H1 (cell line): ENCODE measurements around the gene SLC4A9. TPM values are rescaled to one million over a fixed set of nuclear protein-coding genes. Genes with fewer than 3 reads are reported as not detected.

Source experiments
- CHD7 ChIP-seq: fragments of 300-600 bp; sonication (generic); IDR thresholded peaks from 2 replicates; pipeline ENCODE4 v1.7.1; 2012; ENCODE audit warnings: low read length, moderate library complexity, mild to moderate bottlenecking, inconsistent platforms; ENCODE audit not compliant: insufficient replicate concordance
- EZH2 ChIP-seq: fragments of 200-600 bp; sonication (generic); IDR thresholded peaks from 2 replicates; pipeline ENCODE4 v1.7.1; 2012; ENCODE audit warnings: low read depth, mild to moderate bottlenecking, moderate library complexity, low read length, inconsistent platforms; ENCODE audit not compliant: severe bottlenecking
- KDM1A ChIP-seq: fragments of 200-600, 300-600 bp; sonication (generic); IDR thresholded peaks from 2 replicates; pipeline ENCODE4 v1.7.1; 2016; ENCODE audit warnings: mild to moderate bottlenecking, low read length, borderline replicate concordance
- NANOG ChIP-seq: IDR thresholded peaks from 2 replicates; pipeline ENCODE4 v1.6.1; 2011; ENCODE audit warnings: low read length, low read depth, mild to moderate bottlenecking, inconsistent platforms; ENCODE audit not compliant: insufficient read depth, poor library complexity, severe bottlenecking
- SP2 ChIP-seq: IDR thresholded peaks from 2 replicates; pipeline ENCODE4 v1.6.1; 2012; ENCODE audit warnings: mild to moderate bottlenecking, low read length, inconsistent platforms
- SRF ChIP-seq: IDR thresholded peaks from 2 replicates; pipeline ENCODE4 v1.6.1; 2011; ENCODE audit warnings: mild to moderate bottlenecking, low read depth, low read length, moderate library complexity
- YY1 ChIP-seq: IDR thresholded peaks from 2 replicates; pipeline ENCODE4 v1.6.1; 2011; ENCODE audit warnings: low read depth, mild to moderate bottlenecking, low read length
- polyA plus RNA-seq, 7 experiments: library from polyadenylated mRNA; depleted of rRNA in 3 of 7; stranded (reverse) in 5 of 7; unstranded in 2 of 7; fragments of >200 nt in 5 of 7; fragments of 200-250 nt in 2 of 7; gene quantifications; 1 replicate in 5 of 7; 2 replicates in 1 of 7; 4 replicates in 1 of 7; pipeline versions ENCODE4 v1.2.1 to v1.2.3, GENCODE V29; 2011 to 2013; ENCODE audit warnings: missing spikeins in 2 of 7, mixed read lengths in 2 of 7
- total RNA-seq: library from RNA; stranded (reverse); fragmentation: NEBNext Ultra II Directional; extraction: Animal tissue kit (Norgen Biotek cat#: 25700); gene quantifications from 2 replicates; pipeline ENCODE4 v1.2.1, GENCODE V29; 2021
- TF ChIP-seq, protein P1 (sequence below): IDR thresholded peaks from 2 replicates; pipeline ENCODE4 v1.6.1; 2011; ENCODE audit warnings: low read length, improper control_type of control experiment

SLC4A9 gene
- total and polyA plus RNA-seq, 2 of the 8 experiments (the other 6 are each of a cell fraction or from before 2014, with no cell fraction given), result 0.15 to 0.28 TPM

- TF ChIP-seq CHD7 (no peak), SP2 (no peak), YY1 (no peak), KDM1A (no peak), NANOG (no peak), SRF (no peak), EZH2 (no peak)
- TF ChIP-seq, protein P1, sequence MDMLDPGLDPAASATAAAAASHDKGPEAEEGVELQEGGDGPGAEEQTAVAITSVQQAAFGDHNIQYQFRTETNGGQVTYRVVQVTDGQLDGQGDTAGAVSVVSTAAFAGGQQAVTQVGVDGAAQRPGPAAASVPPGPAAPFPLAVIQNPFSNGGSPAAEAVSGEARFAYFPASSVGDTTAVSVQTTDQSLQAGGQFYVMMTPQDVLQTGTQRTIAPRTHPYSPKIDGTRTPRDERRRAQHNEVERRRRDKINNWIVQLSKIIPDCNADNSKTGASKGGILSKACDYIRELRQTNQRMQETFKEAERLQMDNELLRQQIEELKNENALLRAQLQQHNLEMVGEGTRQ, result no peak
Measured at GRCh38 chr5:140312791-140313189, 47.2 kb upstream of the SLC4A9 start (continued).
